Neuronal stem cell (in vitro differentiated cells): Measurements from ENCODE around the gene RUVBL1. TPM values are rescaled to one million over a fixed set of nuclear protein-coding genes. Genes with fewer than 3 reads are reported as not detected.

Experiments
- DNase-seq: peaks from one replicate; pipeline ENCODE4 v3.0.0-alpha.2; 2013; ENCODE audit warnings: low spot score
- H2AFZ ChIP-seq: one replicate; pipeline ENCODE4 v1.6.1; 2013; ENCODE audit warnings: mild to moderate bottlenecking, low read length, inconsistent platforms
- H2AK5ac ChIP-seq: 2 replicates; pipeline ENCODE4 v1.6.1; 2013; ENCODE audit warnings: low read depth, mild to moderate bottlenecking, inconsistent platforms, low read length, moderate library complexity, mixed read lengths
- H2BK120ac ChIP-seq: 2 replicates; pipeline ENCODE4 v1.6.1; 2013; ENCODE audit warnings: low read depth, mild to moderate bottlenecking, inconsistent platforms, low read length, moderate library complexity, mixed read lengths
- H2BK12ac ChIP-seq: one replicate; pipeline ENCODE4 v1.6.1; 2013; ENCODE audit warnings: low read length, inconsistent platforms
- H2BK15ac ChIP-seq: 2 replicates; pipeline ENCODE4 v1.6.1; 2013; ENCODE audit warnings: mild to moderate bottlenecking, low read length, inconsistent platforms, mixed read lengths
- H2BK5ac ChIP-seq: one replicate; pipeline ENCODE4 v1.6.1; 2013; ENCODE audit warnings: inconsistent platforms, mild to moderate bottlenecking, low read length, moderate library complexity
- H3K14ac ChIP-seq: one replicate; pipeline ENCODE4 v1.6.1; 2013; ENCODE audit warnings: low read length, inconsistent platforms
- H3K18ac ChIP-seq: 2 replicates; pipeline ENCODE4 v1.6.1; 2013; ENCODE audit warnings: low read length, inconsistent platforms
- H3K23ac ChIP-seq: 2 replicates; pipeline ENCODE4 v1.6.1; 2013; ENCODE audit warnings: low read depth, mild to moderate bottlenecking, mixed read lengths, low read length, inconsistent platforms; ENCODE audit not compliant: poor library complexity
- H3K27ac ChIP-seq: replicated peaks from 3 replicates; pipeline ENCODE4 v1.5.1; 2013; ENCODE audit warnings: low read length, inconsistent platforms
- H3K27me3 ChIP-seq, 3 experiments: 2 replicates each; pipeline ENCODE4 v1.6.1; 2013; ENCODE audit warnings: low read length in 3 of 3, mild to moderate bottlenecking in 2 of 3, inconsistent platforms in 1 of 3, low read depth in 1 of 3, mixed read lengths in 1 of 3, moderate library complexity in 1 of 3; ENCODE audit not compliant: control insufficient read depth in 3 of 3, insufficient read depth in 3 of 3
- H3K36me3 ChIP-seq, 2 donors: replicated peaks in 1 of 2; 2 replicates each; pipeline ENCODE4 v1.6.1; 2013; ENCODE audit warnings: low read length in 2 of 2; ENCODE audit not compliant: control insufficient read depth in 2 of 2, insufficient read depth in 2 of 2
- H3K4ac ChIP-seq: 2 replicates; pipeline ENCODE4 v1.6.1; 2013; ENCODE audit warnings: inconsistent platforms, mild to moderate bottlenecking, low read length, moderate library complexity
- H3K4me1 ChIP-seq, 2 donors: 1 replicate in 1 of 2; 2 replicates in 1 of 2; pipeline ENCODE4 v1.6.1; 2013; ENCODE audit warnings: low read length in 2 of 2, low read depth in 1 of 2; ENCODE audit not compliant: control insufficient read depth in 2 of 2, insufficient read depth in 1 of 2
- H3K4me2 ChIP-seq: one replicate; pipeline ENCODE4 v1.6.1; 2013; ENCODE audit warnings: mild to moderate bottlenecking, low read length, inconsistent platforms; ENCODE audit not compliant: insufficient read depth, poor library complexity, severe bottlenecking
- H3K4me3 ChIP-seq, 2 donors: 2 replicates each; pipeline ENCODE4 v1.5.1; 2013; ENCODE audit warnings: low read length in 2 of 2, mild to moderate bottlenecking in 2 of 2, inconsistent platforms in 1 of 2, moderate library complexity in 1 of 2
- H3K79me1 ChIP-seq: one replicate; pipeline ENCODE4 v1.6.1; 2013; ENCODE audit warnings: low read depth, mild to moderate bottlenecking, inconsistent platforms, low read length, moderate library complexity
- H3K9ac ChIP-seq: one replicate; pipeline ENCODE4 v1.6.1; 2013; ENCODE audit warnings: mild to moderate bottlenecking, low read depth, low read length, inconsistent platforms; ENCODE audit not compliant: poor library complexity
- H3K9me3 ChIP-seq, 2 donors: replicated peaks in 1 of 2; 2 replicates each; pipeline versions ENCODE3 to v1.6.1; 2013; ENCODE audit warnings: low read length in 2 of 2, mild to moderate bottlenecking in 2 of 2, inconsistent platforms in 1 of 2, low read depth in 1 of 2, mixed read lengths in 1 of 2, moderate library complexity in 1 of 2; ENCODE audit not compliant: control insufficient read depth in 2 of 2, insufficient read depth in 1 of 2
- H4K8ac ChIP-seq: one replicate; pipeline ENCODE4 v1.6.1; 2013; ENCODE audit warnings: low read depth, mild to moderate bottlenecking, inconsistent platforms, low read length, moderate library complexity
- H4K91ac ChIP-seq: one replicate; pipeline ENCODE4 v1.6.1; 2013; ENCODE audit warnings: low read length, low read depth, mild to moderate bottlenecking, inconsistent platforms; ENCODE audit not compliant: poor library complexity
- WGBS, 2 donors: extraction: QIAGEN DNeasy Blood & Tissue Kit; methylation state at CpG; one replicate each; pipeline ENCODE4 v1.1.7; 2013; ENCODE audit warnings: missing lambda C conversion rate in 2 of 2, mixed read lengths in 1 of 2; ENCODE audit not compliant: insufficient read length in 2 of 2, insufficient replicate concordance in 1 of 2; ENCODE audit errors: extremely low coverage in 2 of 2; 5-methylcytosine and 5-hydroxymethylcytosine counted together
- small RNA-seq: library from polyadenylated mRNA; stranded (forward); fragments of <200 nt; extraction: miRNeasy Mini kit (QIAGEN cat#:217004); gene quantifications from one replicate; pipeline ENCODE3, GENCODE V24; 2013; ENCODE audit not compliant: insufficient read depth

Gene RUVBL1

GRCh38 chr3:128040041-128040440 is 83.6 kb downstream of the RUVBL1 start:
- Histone ChIP-seq H3K79me1 (no peaks in the 10 kb centered on the region), H2AFZ (no peak overlapping the region), H3K4me2 (no peak overlapping the region), H2BK15ac (no peak overlapping the region), H3K9ac (no peak overlapping the region), H3K27ac (no peak overlapping the region), H3K36me3 (no peaks in the 10 kb centered on the region), H2AK5ac (no peak overlapping the region), H3K4me1 (no peaks in the 10 kb centered on the region), H3K27me3 (peaks cover 0 to 15% (median 2%) of the 10 kb centered on the region in 3 experiments), H3K4me3 (no peak overlapping the region), H2BK5ac (no peak overlapping the region), H3K23ac (no peak overlapping the region), H3K18ac (no peak overlapping the region), H4K8ac (no peak overlapping the region), H3K9me3 (no peaks in the 10 kb centered on the region), H2BK120ac (no peak overlapping the region), H3K4ac (no peak overlapping the region), H3K14ac (no peak overlapping the region), H2BK12ac (no peak overlapping the region), H4K91ac (no peak overlapping the region)
- no peak for DNase-seq
- no CpG with 5 or more reads among the region's 3 CpGs for WGBS, 2 donors

- H3K27me3 ChIP-seq: peaks cover 0 to 7% (median 0%) of the 10 kb centered on the region in 3 experiments
- no peak overlapping the region for H2BK5ac ChIP-seq
- H2BK15ac ChIP-seq: no peak overlapping the region
- no peak overlapping the region for H4K8ac ChIP-seq
- no peak overlapping the region for H2AK5ac ChIP-seq
- WGBS, 2 donors: no CpG with 5 or more reads among the region's 1 CpG
- H3K23ac ChIP-seq: no peak overlapping the region
- H3K4ac ChIP-seq: no peak overlapping the region
- no peaks in the 10 kb centered on the region for H3K36me3 ChIP-seq
- no peak overlapping the region for H3K4me3 ChIP-seq
- H3K4me2 ChIP-seq: no peak overlapping the region
- DNase-seq: no peak
- no peak overlapping the region for H2BK12ac ChIP-seq
- no peak overlapping the region for H3K9ac ChIP-seq
- no peak overlapping the region for H4K91ac ChIP-seq
- no peak overlapping the region for H2BK120ac ChIP-seq
- no peak overlapping the region for H3K27ac ChIP-seq
- no peak overlapping the region for H2AFZ ChIP-seq
- H3K9me3 ChIP-seq: no peaks in the 10 kb centered on the region
- H3K14ac ChIP-seq: no peak overlapping the region
- H3K4me1 ChIP-seq: no peaks in the 10 kb centered on the region
- H3K18ac ChIP-seq: no peak overlapping the region
- H3K79me1 ChIP-seq: no peaks in the 10 kb centered on the region
Observed at GRCh38 chr3:128036119-128036518, 87.5 kb downstream of the RUVBL1 start.

- Histone ChIP-seq H3K27ac (no peak overlapping the region), H2BK5ac (no peak overlapping the region), H2BK120ac (no peak overlapping the region), H3K9me3 (no peaks in the 10 kb centered on the region), H4K8ac (no peak overlapping the region), H3K27me3 (peaks cover 0 to 7% (median 0%) of the 10 kb centered on the region in 3 experiments), H3K14ac (no peak overlapping the region), H3K4me2 (no peak overlapping the region), H3K23ac (no peak overlapping the region), H2BK12ac (no peak overlapping the region), H3K79me1 (no peaks in the 10 kb centered on the region), H3K4me3 (no peak overlapping the region), H2BK15ac (no peak overlapping the region), H3K4me1 (no peaks in the 10 kb centered on the region), H2AFZ (no peak overlapping the region), H3K9ac (no peak overlapping the region), H3K4ac (no peak overlapping the region), H4K91ac (no peak overlapping the region), H2AK5ac (no peak overlapping the region), H3K18ac (no peak overlapping the region), H3K36me3 (peaks cover 0 to 1% of the 10 kb centered on the region in 2 donors)
- DNase-seq: no peak
Observed at GRCh38 chr3:128033102-128033501, 90.5 kb downstream of the RUVBL1 start.

Small RNA genes within 50 kb of the gene (small RNA-seq; reads per million reads assigned to genes)
- gene RNU2-37P: 2.4 reads per million
- not detected for gene RNU6-823P
